IPS-18c (cell line): Measurements from ENCODE around the gene FAM110C.
"Not testable (repeated sequence)": the region's sequence is repeated elsewhere in the genome, so short reads cannot be mapped to it uniquely, and the experiment has no call there.

Experiments
- H3K4me3 ChIP-seq: 2 replicates; pipeline ENCODE4 v1.7.0; 2013; ENCODE audit warnings: low read depth, mild to moderate bottlenecking, low read length, moderate library complexity; ENCODE audit not compliant: insufficient read depth
- H3K9me3 ChIP-seq: one replicate; pipeline ENCODE4 v1.6.1; 2013; ENCODE audit warnings: mild to moderate bottlenecking, low read length, moderate library complexity; ENCODE audit not compliant: control insufficient read depth, insufficient read depth

FAM110C gene

GRCh38 chr2:46471-47345, at the start of gene FAM110C:
Gene FAM110C, minus strand, starts transcription at chr2:46505. Its CDS starts 120 bp downstream, at chr2:46385.
- peak within 1 kb of the TSS; percentile 78 for H3K4me3 ChIP-seq
- H3K9me3 ChIP-seq, result peaks cover 2% of the 10 kb centered on the region

GRCh38 chr2:92326-92725, 46.0 kb upstream of the FAM110C start:
- no peak overlapping the region for H3K4me3 ChIP-seq
- no peaks in the 10 kb centered on the region for H3K9me3 ChIP-seq

- no peak overlapping the region for H3K4me3 ChIP-seq
- no peaks in the 10 kb centered on the region for H3K9me3 ChIP-seq
Measured at GRCh38 chr2:90645-91312, 44.5 kb upstream of the FAM110C start.

- Histone ChIP-seq H3K4me3 (no peak overlapping the region), H3K9me3 (no peaks in the 10 kb centered on the region)
Measured at GRCh38 chr2:85761-86160, 39.5 kb upstream of the FAM110C start.

GRCh38 chr2:84121-84520, 37.8 kb upstream of the FAM110C start:
- no peak overlapping the region for H3K4me3 ChIP-seq
- no peaks in the 10 kb centered on the region for H3K9me3 ChIP-seq

- Histone ChIP-seq H3K9me3 (no peaks in the 10 kb centered on the region), H3K4me3 (no peak overlapping the region)
Measured at GRCh38 chr2:80971-81736, 34.8 kb upstream of the FAM110C start.

- Histone ChIP-seq H3K9me3 (no peaks in the 10 kb centered on the region), H3K4me3 (no peak overlapping the region)
Measured at GRCh38 chr2:80378-80777, 34.1 kb upstream of the FAM110C start.

GRCh38 chr2:71309-72035, 25.2 kb upstream of the FAM110C start:
- no peaks in the 10 kb centered on the region for H3K9me3 ChIP-seq

GRCh38 chr2:69366-70344, 23.4 kb upstream of the FAM110C start:
- H3K4me3 ChIP-seq, result no peak overlapping the region
- H3K9me3 ChIP-seq, result no peaks in the 10 kb centered on the region

More at GRCh38 chr2:71309-72035, 25.2 kb upstream of the FAM110C start:
- H3K4me3 ChIP-seq, result no peak overlapping the region

GRCh38 chr2:68637-69036, 22.3 kb upstream of the FAM110C start:
- not testable (repeated sequence) for H3K9me3 ChIP-seq, H3K4me3 ChIP-seq

- no peak overlapping the region for H3K4me3 ChIP-seq
- H3K9me3 ChIP-seq, result no peaks in the 10 kb centered on the region
Measured at GRCh38 chr2:66853-67252, 20.5 kb upstream of the FAM110C start.

GRCh38 chr2:65121-65520, 18.8 kb upstream of the FAM110C start:
- H3K9me3 ChIP-seq, result no peaks in the 10 kb centered on the region
- H3K4me3 ChIP-seq, result no peak overlapping the region

- Histone ChIP-seq H3K4me3 (no peak overlapping the region), H3K9me3 (no peaks in the 10 kb centered on the region)
Measured at GRCh38 chr2:55587-56448, 9.5 kb upstream of the FAM110C start.

- no peak overlapping the region for H3K4me3 ChIP-seq
- H3K9me3 ChIP-seq, result no peaks in the 10 kb centered on the region
Measured at GRCh38 chr2:51613-52012, 5.3 kb upstream of the FAM110C start.

GRCh38 chr2:47737-48136, 1.4 kb upstream of the FAM110C start:
- no peak overlapping the region for H3K4me3 ChIP-seq
- H3K9me3 ChIP-seq, result peaks cover 2% of the 10 kb centered on the region
